Activated CD4-positive, alpha-beta T cell treated with anti-CD3 and anti-CD28 coated beads for 4 hours (primary cell): Measurements from ENCODE around the gene SLC6A17.

Source experiments
- DNase-seq, 2 donors: peaks; one replicate each; pipeline ENCODE4 v3.0.0-alpha.2; 2020

Gene SLC6A17

DNA sequence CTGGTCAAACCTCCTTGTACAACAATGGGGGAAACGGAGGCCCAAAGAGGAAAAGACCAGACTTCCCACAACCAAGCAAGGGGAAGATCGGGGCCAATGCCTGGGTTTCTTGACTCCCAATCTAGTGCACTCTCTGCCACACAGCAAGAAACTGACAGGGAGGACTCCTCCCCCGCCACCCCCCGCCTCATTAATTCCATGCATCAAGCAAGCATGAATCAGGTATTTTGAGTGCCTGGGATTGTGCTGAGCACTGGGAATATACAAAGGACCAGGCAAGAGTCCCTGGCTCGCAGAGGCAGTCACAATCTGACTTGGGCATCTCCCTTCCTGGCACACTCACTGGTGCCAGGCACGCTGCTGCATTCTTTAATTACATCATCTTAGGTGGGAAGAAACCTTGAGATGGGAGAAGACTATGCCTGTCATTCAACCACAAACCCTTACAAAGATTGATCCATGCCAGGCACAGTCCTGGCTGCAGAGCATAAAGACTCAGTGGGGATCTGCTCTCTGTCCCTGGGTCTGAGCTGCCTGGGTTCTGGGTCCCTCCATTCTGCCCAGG is 55.4 kb downstream of the SLC6A17 start:
- no peak for DNase-seq

DNA sequence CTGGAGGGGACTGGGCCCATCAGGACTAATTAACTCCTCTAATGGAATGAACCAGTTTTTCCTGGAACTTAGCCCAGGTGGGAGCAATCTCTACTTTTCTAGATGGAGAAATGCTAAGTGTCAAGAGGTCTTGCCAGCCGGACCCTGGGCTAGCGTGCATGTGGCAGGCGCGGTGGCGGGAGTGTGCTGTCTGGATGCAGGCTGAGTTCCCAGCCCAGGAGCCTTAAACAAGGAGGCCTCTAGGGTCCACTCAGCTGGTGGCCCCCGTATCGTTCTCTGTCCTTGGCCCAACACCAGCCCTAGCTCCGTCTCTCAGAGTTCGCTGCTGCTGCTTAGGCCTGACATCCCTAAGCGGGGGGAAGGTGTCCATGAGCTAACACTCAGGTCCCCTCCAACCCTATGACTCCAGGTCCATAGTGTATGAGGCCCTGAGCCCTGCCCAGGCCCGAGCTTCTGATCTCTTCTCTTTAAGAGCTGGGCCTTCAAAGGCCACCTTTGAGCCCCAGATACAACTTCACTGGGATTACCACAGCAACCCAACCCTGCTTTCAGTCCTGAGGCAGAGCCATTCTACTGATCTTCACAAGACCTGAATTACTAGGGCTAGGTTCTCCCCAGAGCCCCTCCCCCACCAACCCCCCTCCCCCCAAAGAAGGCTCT is 56.1 kb downstream of the SLC6A17 start:
- DNase-seq = no peak

DNA sequence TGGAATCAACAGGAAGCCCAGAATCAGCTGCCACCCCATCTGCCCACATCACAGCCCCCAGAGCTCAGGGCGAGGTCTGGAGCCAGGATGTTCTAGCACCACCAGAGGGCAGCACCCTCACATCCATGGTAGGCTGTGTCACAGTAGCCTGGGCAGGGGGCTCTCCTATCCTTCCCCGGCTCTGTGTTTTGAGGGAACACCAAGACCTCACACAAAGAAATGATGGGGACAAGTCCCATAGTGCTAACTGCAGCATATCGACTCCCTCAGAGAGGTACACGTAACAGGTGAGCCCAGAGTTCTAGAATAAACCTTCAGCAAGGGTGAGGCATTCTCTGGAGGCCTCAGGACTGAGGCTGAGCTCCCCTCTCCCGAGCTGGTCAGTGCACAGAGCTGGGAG is 57.5 kb downstream of the SLC6A17 start:
- peak; percentile 75 to 77 for DNase-seq

DNA sequence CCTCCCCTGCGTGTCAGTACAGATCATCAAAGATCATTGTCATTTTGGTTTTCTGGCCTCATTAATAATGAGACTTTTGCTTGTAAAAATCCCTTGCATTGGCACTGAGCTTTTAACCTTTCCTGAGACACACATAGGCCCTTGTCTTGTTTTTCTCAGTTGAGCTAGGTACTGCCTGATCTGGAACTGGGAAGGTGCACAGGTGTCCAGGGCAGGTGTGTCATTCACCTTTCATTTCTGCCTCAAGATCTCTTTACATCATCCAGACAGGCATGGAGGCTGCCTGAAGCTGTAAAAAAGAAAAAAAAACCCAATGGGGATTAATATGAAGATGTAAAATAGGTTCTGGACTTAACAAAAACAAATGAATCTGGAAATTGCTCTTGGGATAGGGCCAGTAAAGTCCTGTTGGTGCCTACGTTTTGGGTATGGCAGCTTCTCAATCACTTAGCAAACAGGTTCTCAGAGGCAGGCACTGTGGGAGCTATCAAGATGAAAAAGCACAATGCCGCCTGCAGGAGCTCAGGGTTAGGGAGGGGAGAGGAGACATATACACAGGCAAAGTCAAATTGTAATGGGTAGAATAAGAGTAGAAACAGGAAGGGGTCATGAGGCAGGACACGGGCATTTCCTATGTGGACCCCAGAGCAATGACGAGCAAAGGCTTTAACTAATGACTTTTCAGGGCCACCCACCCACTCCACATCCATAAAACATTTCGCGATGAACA is 58.8 kb downstream of the SLC6A17 start:
- DNase-seq = no peak

DNA sequence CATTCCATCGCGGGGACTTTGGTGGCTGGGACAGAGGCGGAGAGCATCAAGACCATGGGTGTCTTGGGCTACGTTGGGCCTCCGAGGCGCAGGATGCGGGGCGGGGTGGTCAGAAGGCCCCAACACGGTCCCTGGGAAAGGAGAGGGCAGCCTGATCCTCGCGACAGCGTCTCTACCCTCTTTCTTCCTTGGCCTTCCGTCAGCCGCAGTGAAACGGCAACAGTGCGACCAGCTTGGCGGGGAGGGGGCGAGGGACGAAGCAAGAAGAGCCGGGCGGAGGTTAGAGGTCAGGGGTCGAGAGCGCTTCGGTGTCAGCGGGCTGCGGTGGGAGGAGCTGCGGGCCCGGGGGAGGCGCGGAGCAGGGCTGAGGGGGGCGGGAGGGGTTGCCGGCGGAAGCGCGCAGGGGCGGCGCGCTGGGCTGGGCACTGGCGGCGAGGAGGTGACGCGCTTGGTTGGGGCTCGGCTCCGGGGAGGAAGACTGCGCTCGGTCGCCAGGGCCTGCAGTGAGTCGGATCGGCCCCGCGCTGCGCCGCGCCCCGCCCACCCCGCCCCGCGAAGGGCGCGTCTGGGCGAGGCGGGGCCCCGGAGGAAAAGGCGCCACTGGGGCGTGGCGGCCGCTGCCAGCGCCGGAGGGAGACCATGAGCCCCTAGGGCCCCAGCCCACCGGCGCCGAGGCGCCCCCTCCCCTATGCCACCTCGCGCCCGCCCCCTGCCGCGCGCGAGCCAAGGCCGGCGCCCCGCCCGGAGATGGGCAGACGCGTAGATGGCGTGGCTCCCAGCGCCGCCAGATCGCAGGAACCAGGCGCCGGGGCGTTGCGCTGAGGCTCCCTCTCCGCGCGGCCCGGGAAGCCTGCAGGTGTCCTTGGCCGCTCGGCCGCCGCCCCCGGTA is 59.7 kb downstream of the SLC6A17 start, which contains the start of gene KCNC4:
TSS of gene KCNC4 (plus strand) at position 600 of the 889 bp plus-strand sequence. CDS start 1,186 bp downstream, outside the sequence.
- DNase-seq = peak; percentile 87 to 92

DNA sequence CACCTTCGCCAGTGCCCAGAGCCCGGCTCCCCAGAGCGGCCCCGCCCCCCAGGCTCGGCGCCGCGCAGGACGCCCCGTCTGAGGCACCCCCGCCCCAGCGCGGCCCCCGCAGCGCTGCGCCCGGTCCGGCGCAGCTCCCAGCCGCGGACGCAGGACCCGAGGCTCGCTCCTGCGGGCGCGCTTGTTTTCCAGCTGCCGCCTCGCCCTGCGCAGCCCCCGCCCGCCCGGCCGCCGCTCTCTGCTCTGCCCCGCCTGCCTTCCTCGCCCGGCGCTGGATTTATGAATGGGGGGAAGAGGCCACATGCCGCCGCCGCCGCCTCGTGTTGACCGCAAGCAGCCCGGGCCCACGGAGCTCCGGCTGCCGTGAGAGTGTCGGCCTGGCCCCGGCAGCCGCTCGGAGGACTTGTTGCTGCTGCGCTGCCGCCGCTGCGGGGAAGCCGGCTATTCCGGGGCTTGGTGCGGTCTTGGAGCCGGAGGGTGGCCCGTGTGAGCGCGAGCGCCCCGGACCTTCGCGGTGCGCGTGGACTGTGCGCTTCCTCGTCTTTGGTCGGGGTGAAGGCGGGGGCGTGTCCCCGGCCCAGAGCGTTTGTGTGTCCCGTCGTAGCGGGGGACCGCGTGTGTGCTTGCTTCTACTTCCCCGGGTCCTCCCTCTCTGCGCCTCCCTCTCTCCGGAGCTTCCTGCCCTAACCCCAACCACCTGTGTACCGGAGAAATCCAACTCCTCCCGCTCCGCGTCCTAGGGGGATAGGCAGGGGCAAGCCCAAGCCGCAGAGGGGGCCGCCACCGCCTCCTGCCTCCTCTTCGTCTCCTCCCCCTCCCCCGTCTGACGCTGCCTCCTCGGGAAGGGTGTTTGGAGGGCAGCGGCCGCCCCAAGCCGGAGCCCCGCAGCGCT is 60.6 kb downstream of the SLC6A17 start:
- DNase-seq = peak; percentile 46 to 54

DNA sequence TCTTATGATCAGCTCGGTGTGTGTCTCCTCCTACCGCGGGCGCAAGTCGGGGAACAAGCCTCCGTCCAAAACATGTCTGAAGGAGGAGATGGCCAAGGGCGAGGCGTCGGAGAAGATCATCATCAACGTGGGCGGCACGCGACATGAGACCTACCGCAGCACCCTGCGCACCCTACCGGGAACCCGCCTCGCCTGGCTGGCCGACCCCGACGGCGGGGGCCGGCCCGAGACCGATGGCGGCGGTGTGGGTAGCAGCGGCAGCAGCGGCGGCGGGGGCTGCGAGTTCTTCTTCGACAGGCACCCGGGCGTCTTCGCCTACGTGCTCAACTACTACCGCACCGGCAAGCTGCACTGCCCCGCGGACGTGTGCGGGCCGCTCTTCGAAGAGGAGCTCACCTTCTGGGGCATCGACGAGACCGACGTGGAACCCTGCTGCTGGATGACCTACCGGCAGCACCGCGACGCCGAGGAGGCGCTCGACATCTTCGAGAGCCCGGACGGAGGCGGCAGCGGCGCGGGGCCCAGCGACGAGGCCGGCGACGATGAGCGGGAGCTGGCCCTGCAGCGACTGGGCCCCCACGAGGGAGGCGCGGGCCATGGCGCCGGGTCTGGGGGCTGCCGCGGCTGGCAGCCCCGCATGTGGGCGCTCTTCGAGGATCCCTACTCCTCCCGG is 61.3 kb downstream of the SLC6A17 start:
- peak; percentile 40 to 41 for DNase-seq

DNA sequence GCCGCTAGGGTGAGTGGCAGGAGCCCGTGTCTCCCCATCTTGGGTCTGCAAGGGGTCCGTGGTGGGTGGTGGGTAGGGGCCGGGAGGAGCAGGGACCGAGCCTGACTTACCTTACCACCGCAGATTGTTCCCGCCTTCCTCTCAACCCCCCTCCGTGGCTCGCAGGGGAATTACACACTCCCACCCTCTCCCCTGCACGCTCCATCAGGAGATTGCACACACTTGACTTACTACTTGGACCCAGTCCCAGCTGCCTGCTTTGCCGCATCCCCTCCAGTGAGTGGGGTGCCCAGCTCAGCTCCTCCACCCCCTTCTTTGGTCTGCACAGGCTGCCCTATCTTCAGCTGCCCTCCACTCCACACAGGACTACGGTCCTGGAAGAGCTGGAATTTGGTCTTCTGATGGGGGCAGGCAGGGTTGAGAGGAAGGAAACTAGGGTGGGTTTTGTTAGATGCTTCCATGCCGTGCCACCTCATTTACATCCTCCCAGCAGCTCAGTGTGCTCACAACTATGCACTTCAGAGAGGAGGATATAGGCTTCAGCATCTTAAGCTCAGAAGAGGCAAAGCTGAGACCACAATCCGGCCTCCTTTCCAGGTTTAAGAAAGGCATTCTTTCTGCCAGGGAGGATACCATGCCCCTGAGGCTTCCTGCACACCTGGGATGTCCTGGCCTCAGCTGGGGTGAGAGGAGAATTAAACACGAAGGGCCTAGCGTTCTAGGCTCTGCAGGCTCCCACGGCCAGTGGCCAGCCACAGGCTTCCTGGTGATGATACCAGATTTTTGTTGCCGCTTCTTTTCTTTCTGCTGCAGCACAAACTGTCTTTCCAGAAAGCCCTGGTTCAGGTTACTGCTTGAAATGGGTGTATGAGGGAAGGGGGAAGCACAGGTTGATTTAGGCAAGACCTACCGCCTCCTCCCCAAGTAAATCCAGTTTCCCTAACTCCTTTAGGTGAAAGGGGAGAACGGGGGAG is 62.2 kb downstream of the SLC6A17 start:
- no peak for DNase-seq

DNA sequence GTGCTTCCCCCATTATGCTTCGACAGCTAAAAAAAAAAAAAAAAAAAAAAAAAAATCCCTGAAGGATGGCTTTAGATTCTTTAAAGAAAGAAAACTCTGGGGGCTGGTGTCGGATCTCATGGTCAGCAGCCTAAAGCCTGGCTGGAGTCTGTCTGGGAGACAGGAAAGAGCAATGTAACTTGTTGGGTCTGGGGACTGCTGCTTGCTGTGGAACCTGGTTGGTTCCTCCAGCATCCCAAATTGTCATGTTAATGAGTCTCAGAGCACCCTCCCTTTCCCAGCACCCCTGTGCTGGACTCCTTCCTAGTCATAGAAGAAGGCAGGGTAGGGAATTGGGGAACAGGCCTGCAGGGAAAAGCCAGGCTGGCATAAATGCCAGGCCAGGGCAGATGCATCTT is 62.8 kb downstream of the SLC6A17 start:
- DNase-seq = no peak

DNA sequence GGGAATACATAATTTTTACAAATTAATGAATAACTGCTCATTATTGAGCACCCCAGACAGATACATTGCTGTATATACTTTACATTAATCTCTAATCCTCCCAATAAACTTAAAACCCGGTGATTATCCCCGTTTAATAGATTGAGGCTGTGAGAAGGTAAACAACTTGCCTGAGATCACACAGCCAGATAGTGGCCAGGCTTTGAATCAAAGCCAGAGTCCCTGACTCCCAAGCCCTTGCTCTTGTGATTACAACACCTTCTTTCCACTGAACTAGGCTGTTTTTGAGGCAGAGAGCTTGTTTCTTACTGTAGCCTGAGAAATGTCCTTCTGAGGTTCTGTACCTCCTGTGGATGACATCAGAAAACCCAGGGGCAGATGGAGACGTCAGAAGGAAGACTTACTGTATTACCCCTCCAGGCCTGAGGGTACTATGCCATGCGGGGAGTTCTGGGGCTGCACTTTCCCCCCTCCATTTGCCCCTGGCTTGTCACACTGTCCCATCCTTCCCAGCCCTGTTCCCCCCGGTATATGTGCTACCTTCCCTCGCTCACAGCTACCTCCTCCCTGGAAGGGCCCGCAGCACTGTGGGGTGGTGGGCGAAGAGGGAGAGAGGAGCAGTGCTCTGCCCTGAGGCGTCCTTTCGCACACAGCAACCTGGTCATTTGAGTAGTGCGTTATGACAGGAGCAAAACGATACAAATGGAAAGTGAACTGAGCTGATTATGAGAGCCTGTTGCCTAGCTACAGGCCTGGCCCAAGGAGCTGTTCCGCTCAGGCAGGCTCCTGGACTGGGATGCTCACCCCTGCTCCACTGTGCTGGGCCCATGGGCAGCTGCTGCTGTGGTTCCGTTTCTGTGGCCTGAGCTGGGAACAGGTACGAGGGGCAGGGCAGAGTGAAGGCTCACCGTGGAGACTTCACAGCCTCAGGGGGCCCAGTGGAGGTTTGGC is 64.4 kb downstream of the SLC6A17 start:
- DNase-seq = no peak

DNA sequence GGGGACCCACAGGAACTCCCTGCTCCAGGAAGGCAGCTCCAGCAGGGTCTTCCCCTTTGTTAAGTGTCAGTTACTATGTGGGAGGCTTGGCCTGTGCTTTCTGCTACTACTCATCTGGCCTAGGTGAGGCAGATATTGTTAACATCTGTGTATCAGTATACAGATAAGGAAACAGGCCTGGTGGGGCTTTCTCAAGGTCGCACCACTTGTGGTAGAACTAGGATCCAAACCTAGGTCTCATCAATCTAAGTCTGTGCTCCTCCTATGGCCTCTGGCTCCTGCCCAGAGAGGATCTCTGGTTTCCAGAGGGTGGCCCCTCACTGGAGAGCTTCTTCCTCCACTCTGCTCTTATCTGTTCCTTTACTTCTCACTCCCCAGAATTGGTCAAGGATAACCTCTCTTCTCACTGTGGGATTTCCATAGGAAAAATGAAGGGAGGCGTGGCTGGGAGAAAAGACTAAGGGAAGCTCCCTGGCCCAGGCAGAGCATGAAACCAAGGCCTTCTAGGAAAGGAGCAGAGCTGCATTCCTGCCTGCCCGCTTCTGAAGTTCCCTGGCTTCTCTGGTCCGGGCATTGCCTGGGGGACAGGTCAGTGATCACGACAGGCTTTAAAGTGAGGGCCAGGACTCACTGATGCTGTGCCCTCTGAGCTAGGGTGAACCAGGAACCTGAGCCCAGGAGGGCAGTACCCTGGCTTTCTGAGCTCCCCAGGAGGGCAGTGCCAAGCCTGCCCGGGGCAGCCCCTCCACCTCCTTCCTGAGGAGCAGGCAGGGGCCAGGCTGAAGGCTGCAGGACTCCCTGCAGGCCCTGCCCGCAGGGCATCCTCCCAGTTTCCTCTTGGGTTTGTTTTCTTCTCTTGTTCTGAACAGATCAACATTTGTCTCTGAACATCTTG is 65.6 kb downstream of the SLC6A17 start:
- no peak for DNase-seq

DNA sequence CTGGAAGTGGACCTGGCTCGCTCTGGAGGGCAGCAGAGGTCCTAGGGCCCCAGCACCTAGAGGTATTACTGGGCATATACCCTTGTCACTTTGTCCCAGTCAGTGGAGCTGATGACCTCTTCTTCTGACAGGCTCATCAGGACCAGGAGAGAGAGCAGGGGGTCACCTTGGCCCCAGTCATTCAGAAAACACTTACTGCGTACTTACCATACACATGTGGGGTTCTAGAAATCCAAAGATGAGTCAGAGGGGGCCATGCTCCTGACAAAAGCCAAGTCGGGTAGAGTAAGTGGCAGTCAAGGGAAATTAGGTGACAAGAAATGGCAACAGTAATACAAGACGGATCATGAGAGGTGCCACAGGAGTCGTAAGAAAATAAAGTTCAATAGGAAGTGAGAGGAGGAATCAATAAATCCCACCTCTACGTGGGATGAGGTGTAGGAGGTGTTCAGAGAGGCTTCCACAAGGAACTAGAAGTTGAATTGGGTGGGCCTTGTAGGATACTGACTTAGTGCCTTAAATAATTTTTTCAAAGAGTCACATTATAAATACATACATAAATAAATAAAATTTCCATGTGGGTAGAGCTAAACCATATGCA is 66.7 kb downstream of the SLC6A17 start:
- DNase-seq = no peak

DNA sequence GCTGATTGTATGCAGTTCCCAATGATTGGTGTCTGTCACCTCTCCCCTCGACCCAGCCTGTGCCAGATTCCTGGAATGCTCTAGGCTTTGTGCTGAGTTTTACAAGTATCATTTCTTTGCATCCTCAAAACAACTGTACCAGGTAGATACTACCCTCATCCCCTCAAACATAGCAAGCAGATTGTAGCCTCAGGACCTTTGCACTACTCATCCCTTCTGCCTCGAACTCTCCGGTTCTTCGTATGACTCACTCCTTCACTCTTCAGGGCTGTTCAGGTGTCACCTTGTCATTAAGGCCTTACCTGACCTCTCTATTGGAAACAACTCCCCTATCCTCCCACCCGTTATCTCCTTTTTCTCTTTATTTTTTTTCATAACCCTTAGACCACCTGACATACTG is 67.8 kb downstream of the SLC6A17 start:
- no peak for DNase-seq

DNA sequence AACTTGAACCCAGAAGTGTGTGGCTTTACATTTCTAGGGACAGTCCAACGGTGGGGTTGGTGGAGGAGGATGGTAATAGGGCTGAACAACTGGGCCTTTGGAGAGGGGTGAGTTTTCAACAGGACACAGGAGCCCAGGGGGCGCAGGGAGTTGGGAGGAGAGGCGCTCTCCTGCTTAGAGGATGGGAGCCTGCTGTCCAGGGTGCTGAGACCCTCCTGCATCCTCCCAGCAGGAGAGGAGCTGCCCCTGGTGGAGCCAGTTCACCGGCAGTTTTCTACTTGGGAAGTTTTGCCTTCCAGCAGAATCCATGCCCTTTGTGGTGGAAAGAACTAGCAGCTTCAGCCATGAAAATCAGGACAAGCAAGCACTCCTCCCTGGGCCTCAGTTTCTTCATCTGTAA is 68.4 kb downstream of the SLC6A17 start:
- DNase-seq = no peak

DNA sequence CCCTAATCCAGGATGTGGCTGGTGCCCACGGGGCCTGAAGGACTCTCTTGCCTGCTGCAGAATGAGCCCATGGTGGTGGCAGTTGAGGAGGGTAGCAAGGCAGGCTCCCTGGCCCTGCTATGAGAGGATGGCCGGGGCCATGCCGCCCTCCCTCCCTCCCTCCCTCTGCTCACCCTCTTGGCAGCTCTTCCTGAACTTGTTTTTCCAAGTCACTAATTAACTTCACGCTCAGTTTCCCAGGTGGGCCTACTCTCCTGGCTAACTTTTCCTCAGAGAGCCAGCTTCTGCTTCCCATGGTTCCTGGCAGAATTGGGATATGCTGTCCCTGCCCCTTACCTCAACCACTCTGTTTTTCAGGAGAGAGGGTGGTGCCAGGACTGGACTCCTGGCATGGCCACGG is 70.0 kb downstream of the SLC6A17 start:
- no peak for DNase-seq

DNA sequence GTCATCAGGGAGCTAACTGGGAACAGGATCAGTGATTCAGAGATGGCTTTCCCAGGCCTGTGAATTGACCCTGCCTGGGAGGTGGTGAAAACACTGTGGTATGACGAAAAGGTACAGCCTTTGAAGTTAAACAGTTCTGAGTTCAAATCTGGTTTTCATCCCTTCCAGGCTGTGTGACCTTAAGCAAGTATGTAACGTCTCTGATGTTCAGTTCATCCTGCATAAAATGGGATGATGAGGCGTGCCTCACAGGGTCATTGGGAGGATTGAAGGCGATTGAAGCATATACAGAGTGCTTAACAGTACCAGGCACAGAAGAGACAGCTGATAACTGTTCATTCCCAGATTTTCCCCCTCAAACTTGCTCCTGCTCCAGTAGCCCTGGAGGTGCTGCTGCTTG is 70.8 kb downstream of the SLC6A17 start:
- DNase-seq = no peak

DNA sequence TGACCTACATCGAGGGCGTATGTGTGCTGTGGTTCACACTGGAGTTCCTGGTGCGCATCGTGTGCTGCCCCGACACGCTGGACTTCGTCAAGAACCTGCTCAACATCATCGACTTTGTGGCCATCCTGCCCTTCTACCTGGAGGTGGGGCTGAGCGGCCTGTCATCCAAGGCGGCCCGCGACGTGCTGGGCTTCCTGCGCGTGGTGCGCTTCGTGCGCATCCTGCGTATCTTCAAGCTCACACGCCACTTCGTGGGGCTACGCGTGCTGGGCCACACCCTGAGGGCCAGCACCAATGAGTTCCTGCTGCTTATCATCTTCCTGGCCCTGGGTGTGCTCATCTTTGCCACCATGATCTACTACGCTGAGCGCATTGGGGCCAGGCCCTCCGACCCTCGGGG is 72.8 kb downstream of the SLC6A17 start:
- no peak for DNase-seq

DNA sequence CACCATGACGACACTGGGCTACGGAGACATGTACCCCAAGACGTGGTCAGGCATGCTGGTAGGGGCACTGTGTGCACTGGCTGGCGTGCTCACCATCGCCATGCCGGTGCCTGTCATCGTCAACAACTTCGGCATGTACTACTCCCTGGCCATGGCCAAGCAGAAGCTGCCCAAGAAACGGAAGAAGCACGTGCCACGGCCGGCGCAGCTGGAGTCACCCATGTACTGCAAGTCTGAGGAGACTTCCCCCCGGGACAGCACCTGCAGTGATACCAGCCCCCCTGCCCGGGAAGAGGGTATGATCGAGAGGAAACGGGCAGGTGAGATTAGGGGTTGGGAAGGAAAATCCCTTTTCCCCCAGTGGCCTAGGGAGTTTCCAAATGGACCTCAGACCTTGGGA is 73.3 kb downstream of the SLC6A17 start:
- DNase-seq = no peak
